Esophagus muscularis mucosa (tissue), 4 donors: ENCODE measurements around the gene NCAPH2.

Experiments
- EP300 ChIP-seq: sonication (generic); formaldehyde crosslinking; IDR thresholded peaks from one replicate; pipeline ENCODE4 v1.6.1; 2017; ENCODE audit warnings: antibody characterized with exemption
- POLR2AphosphoS5 ChIP-seq, 2 donors: sonication (generic); formaldehyde crosslinking; IDR thresholded peaks; one replicate each; pipeline ENCODE4 v1.6.1; 2017; ENCODE audit warnings: antibody characterized with exemption in 2 of 2
- TF ChIP-seq, protein P1 (sequence below), 3 experiments: fragments of 200-600 bp in 2 of 3; fragments of 450-650 bp in 1 of 3; sonication (generic) in 2 of 3; IDR thresholded peaks; one replicate each; pipeline ENCODE4 v1.5.1; 2017 to 2019; ENCODE audit warnings: antibody characterized with exemption in 3 of 3, mild to moderate bottlenecking in 2 of 3, moderate library complexity in 1 of 3

DNA sequence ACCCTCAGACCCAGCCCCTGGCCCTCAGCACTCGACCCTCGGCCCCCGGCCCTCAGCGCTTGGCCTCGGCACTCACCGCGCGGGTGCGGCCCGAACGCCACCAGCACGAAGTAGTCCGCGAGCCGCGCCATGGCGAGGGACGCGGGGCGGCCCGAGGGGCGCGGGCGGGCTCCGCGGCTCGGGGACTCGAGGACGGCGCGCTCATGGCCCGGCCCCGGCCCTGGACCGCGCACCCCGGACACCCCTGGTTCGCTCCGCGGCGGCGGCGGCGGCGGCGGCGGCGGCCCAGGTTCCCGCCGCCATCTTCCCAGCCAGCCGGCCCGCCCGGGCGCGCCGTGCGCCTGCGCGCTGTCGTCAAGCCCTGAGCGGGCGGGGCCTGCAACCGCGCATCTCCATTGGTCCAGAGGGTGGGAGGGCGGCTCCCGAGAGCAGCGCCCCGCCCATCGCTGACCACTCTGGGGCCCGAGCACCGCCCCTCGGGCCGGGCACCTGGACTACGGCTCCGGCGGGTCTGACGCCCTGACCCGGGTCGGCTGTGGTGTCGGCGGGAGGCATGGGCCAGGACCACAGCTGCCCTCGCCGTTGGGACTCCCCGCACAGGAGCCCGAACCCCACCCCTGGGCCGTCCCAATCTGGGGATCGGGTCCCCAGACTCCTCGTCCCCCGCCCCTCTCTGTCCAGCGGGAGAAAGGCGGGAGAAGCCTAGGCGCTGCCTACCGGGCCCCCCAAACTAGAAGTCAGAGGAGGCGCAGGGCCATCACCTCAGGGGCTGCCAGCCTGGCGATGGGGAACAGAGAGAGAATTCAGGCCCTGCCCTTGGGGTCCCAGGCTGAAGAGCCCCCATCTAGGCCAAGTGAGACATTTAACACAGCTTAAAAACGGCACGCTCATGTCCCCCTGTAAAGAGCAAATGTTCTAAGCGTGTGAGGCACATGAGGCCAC lies 33.0 kb upstream of the NCAPH2 start, which contains the start of gene SBF1:
- TF ChIP-seq, protein P1, sequence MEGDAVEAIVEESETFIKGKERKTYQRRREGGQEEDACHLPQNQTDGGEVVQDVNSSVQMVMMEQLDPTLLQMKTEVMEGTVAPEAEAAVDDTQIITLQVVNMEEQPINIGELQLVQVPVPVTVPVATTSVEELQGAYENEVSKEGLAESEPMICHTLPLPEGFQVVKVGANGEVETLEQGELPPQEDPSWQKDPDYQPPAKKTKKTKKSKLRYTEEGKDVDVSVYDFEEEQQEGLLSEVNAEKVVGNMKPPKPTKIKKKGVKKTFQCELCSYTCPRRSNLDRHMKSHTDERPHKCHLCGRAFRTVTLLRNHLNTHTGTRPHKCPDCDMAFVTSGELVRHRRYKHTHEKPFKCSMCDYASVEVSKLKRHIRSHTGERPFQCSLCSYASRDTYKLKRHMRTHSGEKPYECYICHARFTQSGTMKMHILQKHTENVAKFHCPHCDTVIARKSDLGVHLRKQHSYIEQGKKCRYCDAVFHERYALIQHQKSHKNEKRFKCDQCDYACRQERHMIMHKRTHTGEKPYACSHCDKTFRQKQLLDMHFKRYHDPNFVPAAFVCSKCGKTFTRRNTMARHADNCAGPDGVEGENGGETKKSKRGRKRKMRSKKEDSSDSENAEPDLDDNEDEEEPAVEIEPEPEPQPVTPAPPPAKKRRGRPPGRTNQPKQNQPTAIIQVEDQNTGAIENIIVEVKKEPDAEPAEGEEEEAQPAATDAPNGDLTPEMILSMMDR (IDR thresholded peaks at IDR 0.05) = no peak
- peak; percentile 61 to 77 for TF ChIP-seq POLR2AphosphoS5 (IDR thresholded peaks at IDR 0.05)
- TF ChIP-seq EP300 = no peak
